Activated T-cell treated with anti-CD3 and anti-CD28 coated beads, Interleukin-2, amount 50 U/mL, for 24 hours (primary cell): Measurements from ENCODE around the gene C11orf21.
A peak's percentile ranks its signal among the peaks of the same experiment; 100 is the strongest.

Source experiments
- DNase-seq: peaks from one replicate; pipeline ENCODE4 v3.0.0-alpha.2; 2020
- H3K27ac Mint-ChIP-seq: 2 replicates; pipeline ENCODE4 v1.8.0; 2020; ENCODE audit warnings: mild to moderate bottlenecking, mixed read lengths
- H3K27me3 Mint-ChIP-seq: 2 replicates; pipeline ENCODE4 v1.8.0; 2020; ENCODE audit warnings: mixed read lengths
- H3K36me3 Mint-ChIP-seq: 2 replicates; pipeline ENCODE4 v1.8.0; 2020; ENCODE audit warnings: low read depth, mixed read lengths
- H3K4me1 Mint-ChIP-seq: 2 replicates; pipeline ENCODE4 v1.8.0; 2020; ENCODE audit warnings: low read depth, mixed read lengths
- H3K4me3 Mint-ChIP-seq: 2 replicates; pipeline ENCODE4 v1.8.0; 2020; ENCODE audit warnings: mild to moderate bottlenecking, moderate library complexity, mixed read lengths
- H3K9me3 Mint-ChIP-seq: 2 replicates; pipeline ENCODE4 v1.8.0; 2020; ENCODE audit warnings: mixed read lengths

Gene C11orf21

DNA sequence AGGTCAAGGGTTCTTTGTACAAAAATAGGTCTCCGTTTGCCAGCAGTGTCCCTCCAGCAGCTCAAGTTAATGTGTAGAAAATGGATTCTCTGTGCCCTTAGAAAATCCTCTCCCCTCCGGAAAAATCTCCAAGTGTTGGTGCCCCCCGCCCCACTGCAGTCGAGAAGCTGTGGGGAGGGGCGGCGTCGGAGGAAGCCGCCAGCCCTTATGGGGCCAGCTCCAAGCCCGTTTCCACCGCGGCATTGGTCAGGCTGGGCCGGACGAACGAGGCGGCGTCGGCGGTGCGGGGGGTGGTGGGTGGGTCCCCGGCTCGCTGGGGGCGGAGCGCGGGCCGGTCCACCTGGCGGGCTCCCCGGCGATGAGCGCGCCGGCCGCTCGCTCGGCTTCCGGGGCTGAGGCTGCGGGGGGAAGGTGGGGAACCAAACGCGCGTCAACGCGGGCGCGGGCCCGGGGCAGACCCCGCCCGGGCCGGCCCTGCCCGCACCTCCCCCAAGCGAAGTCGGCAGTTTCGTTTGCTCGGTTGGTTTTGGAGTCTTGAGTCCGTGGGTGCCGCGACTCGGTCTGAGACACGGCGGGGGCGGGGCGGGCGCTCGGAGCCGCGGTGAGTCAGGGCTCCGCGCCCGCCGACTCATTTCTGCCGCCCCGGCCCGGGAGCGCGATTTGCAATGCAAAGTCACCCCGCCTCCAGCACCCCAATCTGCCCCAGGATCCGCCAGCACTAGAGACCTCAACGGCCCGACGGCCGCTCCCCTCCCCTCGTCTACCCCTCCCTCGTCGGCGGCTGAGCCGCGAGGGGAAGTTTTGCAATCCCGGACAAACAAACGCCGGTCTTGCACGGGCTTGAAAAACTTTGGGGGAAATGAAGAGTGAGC, 32.8 kb downstream of the C11orf21 start:
- no peaks in the 10 kb centered on the region for H3K9me3 Mint-ChIP-seq
- H3K36me3 Mint-ChIP-seq: no peaks in the 10 kb centered on the region
- H3K4me3 Mint-ChIP-seq: peak overlapping the region; percentile 57
- H3K4me1 Mint-ChIP-seq: peaks cover 30% of the 10 kb centered on the region
- H3K27me3 Mint-ChIP-seq: peaks cover 37% of the 10 kb centered on the region
- peak overlapping the region; percentile 59 for H3K27ac Mint-ChIP-seq
- DNase-seq: peak; percentile 87

DNA sequence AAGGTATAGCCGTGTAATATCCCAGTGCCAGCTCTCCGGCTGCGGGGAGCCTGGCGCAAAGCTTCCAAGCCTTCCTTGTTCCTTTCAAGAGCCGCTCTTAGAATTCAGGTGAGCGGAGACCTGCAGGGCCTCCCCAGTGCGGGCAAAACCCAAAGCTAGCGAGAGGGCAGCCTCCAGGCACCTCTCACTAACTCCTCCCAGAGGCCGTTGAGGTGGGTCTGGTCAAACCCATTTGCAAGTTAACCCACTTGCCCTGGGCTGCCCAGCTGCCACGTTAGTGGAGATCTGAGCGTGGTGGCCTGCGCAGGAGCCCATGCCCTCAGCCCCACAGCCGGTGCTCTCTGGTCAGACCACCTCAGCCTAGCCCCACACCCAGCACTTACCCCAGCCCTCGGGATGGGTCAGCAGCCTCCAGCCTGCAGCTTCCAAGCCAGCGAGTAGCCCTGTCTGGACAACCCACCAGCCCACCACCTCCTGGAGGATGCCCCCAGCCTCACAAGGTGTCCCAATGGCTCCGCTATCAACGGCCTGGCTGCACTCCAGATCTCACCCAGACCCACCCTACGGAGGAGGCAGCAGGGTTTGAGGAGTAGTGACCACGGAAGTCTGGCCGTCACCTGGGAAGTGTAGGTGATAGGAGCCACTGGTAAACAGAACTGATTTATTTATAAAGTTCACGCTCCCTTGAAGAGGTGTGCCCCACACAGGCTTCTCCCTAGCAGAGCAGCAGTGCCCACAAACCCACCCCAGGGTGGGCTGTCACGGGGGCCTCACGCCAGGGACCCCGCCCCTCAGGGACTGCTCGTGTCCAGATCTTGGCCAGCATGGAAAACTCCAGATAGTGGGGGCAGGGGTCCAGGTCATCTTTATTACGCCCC, 33.6 kb downstream of the C11orf21 start:
- no peaks in the 10 kb centered on the region for H3K36me3 Mint-ChIP-seq
- H3K27ac Mint-ChIP-seq: no peak overlapping the region
- no peak for DNase-seq
- no peaks in the 10 kb centered on the region for H3K9me3 Mint-ChIP-seq
- peaks cover 30% of the 10 kb centered on the region for H3K4me1 Mint-ChIP-seq
- peak overlapping the region; percentile 23 for H3K4me3 Mint-ChIP-seq
- H3K27me3 Mint-ChIP-seq: peaks cover 31% of the 10 kb centered on the region

DNA sequence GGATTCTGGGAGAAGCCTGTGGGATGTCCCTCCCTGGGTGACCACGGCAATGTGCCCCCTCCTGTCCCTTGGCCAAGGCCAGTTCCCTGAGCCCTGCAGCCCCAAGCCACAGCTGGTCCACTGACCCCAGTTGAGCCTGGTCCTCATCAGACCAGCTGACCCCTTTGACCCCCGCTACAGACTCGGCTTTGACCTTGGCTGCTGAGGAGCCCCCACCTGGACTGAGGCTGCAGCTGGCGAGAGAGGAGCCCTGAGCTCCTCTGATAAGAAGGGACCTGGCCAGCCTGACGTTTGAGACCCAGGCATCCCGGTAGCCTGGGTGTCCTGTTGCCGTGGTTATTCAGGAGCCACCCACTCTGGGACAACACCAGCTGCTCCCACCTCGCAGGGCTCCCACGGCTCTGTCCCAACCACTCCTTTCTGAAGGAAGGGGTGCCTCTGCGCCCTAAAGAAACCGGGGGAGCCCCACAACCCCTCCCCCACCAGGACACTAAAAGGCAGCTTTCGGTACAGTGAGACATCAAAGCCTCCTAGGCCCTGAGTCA, 34.3 kb downstream of the C11orf21 start:
- Mint-ChIP-seq H3K9me3 (no peaks in the 10 kb centered on the region), H3K4me1 (peaks cover 30% of the 10 kb centered on the region), H3K27me3 (peaks cover 24% of the 10 kb centered on the region), H3K36me3 (no peaks in the 10 kb centered on the region), H3K4me3 (no peak overlapping the region), H3K27ac (no peak overlapping the region)
- no peak for DNase-seq

DNA sequence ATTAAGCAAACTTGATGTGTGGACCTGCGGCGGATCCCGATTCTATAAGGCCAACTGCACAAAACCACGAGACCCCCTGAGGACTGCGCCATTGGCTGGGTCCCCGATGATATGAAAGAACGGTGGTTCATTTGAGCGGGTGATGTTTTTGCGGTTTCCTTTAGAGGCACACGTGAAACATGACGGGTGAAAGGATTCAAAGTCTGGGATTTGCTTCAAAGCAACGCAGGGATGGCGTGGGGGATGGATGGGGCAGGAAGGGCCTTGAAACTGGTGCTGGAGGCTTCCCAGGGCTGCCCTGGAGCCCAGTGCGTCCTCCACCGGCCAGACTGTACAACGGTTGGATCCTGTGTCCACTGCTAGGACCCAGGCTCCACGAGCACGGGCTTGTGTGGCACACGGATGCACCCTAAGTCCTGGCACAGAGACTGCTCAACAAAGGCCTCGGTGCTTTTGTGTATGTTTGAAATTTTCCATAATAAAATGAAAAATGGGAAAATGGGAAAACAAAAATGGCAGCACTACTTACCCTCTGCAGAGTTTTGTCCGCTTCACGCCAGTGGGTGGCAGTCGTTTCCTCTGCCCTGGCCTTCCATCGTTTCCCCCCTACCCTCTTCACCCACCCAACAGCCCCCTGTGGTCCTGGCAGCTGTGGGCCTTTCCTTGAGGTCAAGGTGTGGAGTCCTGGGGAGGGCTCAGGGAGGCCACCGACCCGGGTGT, 35.0 kb downstream of the C11orf21 start:
- no peak for DNase-seq
- Mint-ChIP-seq H3K27ac (no peak overlapping the region), H3K27me3 (peaks cover 18% of the 10 kb centered on the region), H3K4me1 (peaks cover 30% of the 10 kb centered on the region), H3K9me3 (no peaks in the 10 kb centered on the region), H3K4me3 (peak overlapping the region; percentile 6), H3K36me3 (no peaks in the 10 kb centered on the region)

- no peaks in the 10 kb centered on the region for H3K9me3 Mint-ChIP-seq
- H3K27ac Mint-ChIP-seq: peak overlapping the region; percentile 80
- peak overlapping the region; percentile 25 for H3K4me3 Mint-ChIP-seq
- DNase-seq: peak; percentile 51
- H3K4me1 Mint-ChIP-seq: peaks cover 29% of the 10 kb centered on the region
- no peaks in the 10 kb centered on the region for H3K36me3 Mint-ChIP-seq
- H3K27me3 Mint-ChIP-seq: peaks cover 14% of the 10 kb centered on the region
Measured at GRCh38 chr11:2265854-2266585, 35.7 kb downstream of the C11orf21 start.

- Mint-ChIP-seq H3K27ac (peak overlapping the region; percentile 80), H3K27me3 (peaks cover 11% of the 10 kb centered on the region)
- no peak for DNase-seq
Measured at GRCh38 chr11:2265396-2265795, 36.3 kb downstream of the C11orf21 start.

GRCh38 chr11:2264366-2265053, 37.2 kb downstream of the C11orf21 start:
- H3K9me3 Mint-ChIP-seq: no peaks in the 10 kb centered on the region
- no peaks in the 10 kb centered on the region for H3K36me3 Mint-ChIP-seq
- H3K27ac Mint-ChIP-seq: peak overlapping the region; percentile 29
- peaks cover 10% of the 10 kb centered on the region for H3K27me3 Mint-ChIP-seq
- no peak for DNase-seq
- H3K4me1 Mint-ChIP-seq: peaks cover 25% of the 10 kb centered on the region
- no peak overlapping the region for H3K4me3 Mint-ChIP-seq

More at GRCh38 chr11:2265396-2265795, 36.3 kb downstream of the C11orf21 start:
- Mint-ChIP-seq H3K36me3 (no peaks in the 10 kb centered on the region), H3K4me3 (no peak overlapping the region), H3K9me3 (no peaks in the 10 kb centered on the region), H3K4me1 (peaks cover 26% of the 10 kb centered on the region)

GRCh38 chr11:2263724-2264360, 37.9 kb downstream of the C11orf21 start:
- no peak for DNase-seq

DNA sequence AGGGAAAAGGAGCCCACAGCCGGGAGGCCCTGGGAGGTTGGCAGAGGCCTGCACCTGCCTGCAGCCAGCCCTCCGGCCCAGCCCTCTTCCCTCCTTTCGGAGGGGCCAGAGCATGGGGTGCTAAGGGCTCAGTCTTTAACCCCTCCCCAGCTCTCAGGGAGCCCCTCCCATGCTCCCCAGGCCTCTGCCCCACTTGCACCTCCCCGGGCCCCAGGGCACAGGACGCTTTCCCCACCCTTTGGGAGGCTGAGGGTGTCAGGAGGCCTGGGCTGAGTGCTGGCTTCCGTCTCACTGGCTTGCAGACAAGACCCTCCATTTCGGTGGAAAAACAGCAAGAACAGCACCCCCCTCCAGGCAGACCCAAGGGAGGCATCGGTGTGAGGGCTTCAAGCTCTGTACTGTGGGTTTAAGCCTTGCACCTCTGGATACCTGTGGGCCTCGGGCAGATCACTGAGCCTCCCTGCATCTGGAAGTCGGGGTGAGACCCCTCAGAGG, 38.6 kb downstream of the C11orf21 start:
- Mint-ChIP-seq H3K27me3 (peaks cover 4% of the 10 kb centered on the region), H3K36me3 (no peaks in the 10 kb centered on the region), H3K9me3 (no peaks in the 10 kb centered on the region), H3K4me1 (peaks cover 21% of the 10 kb centered on the region), H3K27ac (no peak overlapping the region), H3K4me3 (no peak overlapping the region)
- DNase-seq: no peak

More at GRCh38 chr11:2263724-2264360, 37.9 kb downstream of the C11orf21 start:
- Mint-ChIP-seq H3K27me3 (peaks cover 10% of the 10 kb centered on the region), H3K27ac (peak overlapping the region; percentile 50), H3K4me3 (no peak overlapping the region), H3K9me3 (no peaks in the 10 kb centered on the region), H3K36me3 (no peaks in the 10 kb centered on the region), H3K4me1 (peaks cover 25% of the 10 kb centered on the region)

DNA sequence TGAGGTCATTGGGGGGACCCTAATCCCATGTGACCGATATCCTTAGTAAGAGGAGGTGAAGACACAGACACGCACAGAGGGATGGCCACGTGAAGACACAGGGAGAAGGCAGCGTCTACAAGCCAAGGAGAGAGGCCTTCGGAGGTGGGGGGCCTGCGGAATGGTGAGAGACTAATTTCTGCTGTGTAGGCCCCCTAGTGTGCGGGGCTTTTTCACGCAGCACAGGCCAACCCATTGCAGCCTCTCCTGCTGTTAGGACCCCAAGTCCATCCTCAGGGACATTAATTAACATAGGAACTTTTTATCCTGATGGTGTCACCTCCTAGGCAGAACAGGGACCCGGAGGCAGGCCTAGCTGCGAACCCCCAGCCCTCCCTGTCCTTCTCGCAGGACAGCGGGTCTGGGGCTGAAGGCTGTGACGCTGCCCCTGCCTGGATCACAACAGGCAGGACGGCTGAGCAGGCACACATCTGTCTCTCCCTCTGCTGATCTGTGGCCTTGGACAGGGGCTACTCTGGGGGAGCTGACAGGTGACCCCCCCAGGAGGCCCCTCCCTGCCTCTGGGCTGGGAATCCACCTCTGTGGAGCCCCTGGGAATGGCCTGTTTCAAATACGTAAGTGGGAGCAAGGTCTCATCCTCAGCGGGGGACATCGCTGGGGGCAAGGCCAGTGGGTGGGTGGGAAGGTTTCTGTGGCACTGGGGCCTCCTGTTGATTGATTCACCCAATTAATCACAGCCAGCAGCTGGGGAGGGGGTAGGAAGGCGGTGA, 39.2 kb downstream of the C11orf21 start:
- H3K27ac Mint-ChIP-seq: no peak overlapping the region
- H3K4me3 Mint-ChIP-seq: no peak overlapping the region
- H3K9me3 Mint-ChIP-seq: no peaks in the 10 kb centered on the region
- H3K4me1 Mint-ChIP-seq: peaks cover 17% of the 10 kb centered on the region
- H3K36me3 Mint-ChIP-seq: no peaks in the 10 kb centered on the region
- no peaks in the 10 kb centered on the region for H3K27me3 Mint-ChIP-seq
- no peak for DNase-seq

- H3K4me3 Mint-ChIP-seq: no peak overlapping the region
- no peaks in the 10 kb centered on the region for H3K27me3 Mint-ChIP-seq
- no peak overlapping the region for H3K27ac Mint-ChIP-seq
- H3K9me3 Mint-ChIP-seq: no peaks in the 10 kb centered on the region
- H3K36me3 Mint-ChIP-seq: no peaks in the 10 kb centered on the region
- H3K4me1 Mint-ChIP-seq: peaks cover 15% of the 10 kb centered on the region
- DNase-seq: no peak
Measured at GRCh38 chr11:2261436-2262230, 40.1 kb downstream of the C11orf21 start.
